Measurements from ENCODE around the gene KIF26B.
A peak's percentile ranks its signal among the peaks of the same experiment; 100 is the strongest.

Gene KIF26B

DNA sequence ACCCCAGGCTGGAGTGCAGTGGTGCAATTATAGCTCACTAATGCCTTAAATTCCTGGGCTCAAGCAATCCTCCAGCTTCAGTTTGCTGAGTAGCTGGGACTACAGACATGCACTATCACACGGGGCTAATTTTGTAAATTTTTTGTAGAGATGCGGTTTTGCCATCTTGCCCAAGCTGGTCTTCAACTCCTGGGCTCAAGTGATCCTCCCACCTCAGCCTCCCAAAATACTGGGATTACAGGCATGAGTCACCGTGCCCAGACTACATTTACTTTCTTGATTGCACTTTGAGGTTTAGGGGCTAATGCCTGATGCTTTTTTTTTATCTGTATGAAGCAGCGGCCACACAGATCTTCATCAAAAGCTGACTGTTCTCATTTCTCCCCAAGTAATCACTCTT, 124.6 kb downstream of the KIF26B start:
- Mint-ChIP-seq H3K4me1 (no peaks in the 10 kb centered on the region), H3K4me3 (no peak overlapping the region), H3K27ac (no peak overlapping the region), H3K9me3 (no peaks in the 10 kb centered on the region), H3K36me3 (no peaks in the 10 kb centered on the region)
- DNase-seq (ENCODE audit: low spot score in 2 of 2) (no peak), ATAC-seq (no peak)

DNA sequence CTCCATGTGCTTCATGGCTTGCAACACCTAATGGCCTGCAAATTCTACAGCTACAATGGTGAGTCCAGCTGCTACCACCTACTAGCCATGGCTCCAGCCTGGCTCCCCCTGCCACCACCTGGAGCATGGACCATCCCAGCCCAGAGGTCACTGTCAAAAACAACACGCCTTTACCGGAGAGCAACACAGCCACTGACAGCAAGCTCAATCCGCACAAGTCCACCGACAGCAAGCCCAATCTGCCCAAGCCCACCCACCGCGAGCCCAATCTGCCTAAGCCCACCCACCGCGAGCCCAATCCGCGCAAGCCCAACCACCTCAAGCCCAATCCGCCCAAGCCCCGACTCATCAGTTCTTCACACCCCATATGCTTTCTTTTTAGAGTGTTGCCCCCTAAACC, 128.2 kb downstream of the KIF26B start:
- Mint-ChIP-seq H3K4me3 (no peak overlapping the region), H3K27ac (no peak overlapping the region), H3K4me1 (no peaks in the 10 kb centered on the region), H3K36me3 (no peaks in the 10 kb centered on the region), H3K9me3 (no peaks in the 10 kb centered on the region)
- DNase-seq (ENCODE audit: low spot score in 2 of 2) (no peak), ATAC-seq (no peak)

DNA sequence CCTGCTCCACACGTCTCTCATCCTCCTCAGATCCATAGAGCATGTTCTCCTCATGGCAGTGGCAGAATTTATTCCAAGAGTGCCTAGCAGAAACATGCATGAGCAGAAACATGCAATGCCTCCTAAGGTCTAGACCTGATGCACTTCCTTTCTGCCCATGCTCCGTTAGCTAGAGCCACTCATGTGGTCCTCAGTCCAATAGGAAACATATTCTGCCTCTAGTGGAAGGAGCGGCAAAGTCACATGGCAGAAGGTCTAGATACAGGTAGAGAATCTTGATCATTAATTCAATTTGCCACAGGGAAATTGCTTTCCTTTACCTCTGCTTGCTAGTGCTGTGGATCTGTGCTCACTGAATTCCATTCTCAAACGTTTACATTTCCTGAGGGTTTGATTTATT, 130.4 kb downstream of the KIF26B start:
- DNase-seq (ENCODE audit: low spot score in 2 of 2) (no peak), ATAC-seq (no peak)
- Mint-ChIP-seq H3K36me3 (no peaks in the 10 kb centered on the region), H3K4me1 (no peaks in the 10 kb centered on the region), H3K4me3 (no peak overlapping the region), H3K9me3 (no peaks in the 10 kb centered on the region), H3K27ac (no peak overlapping the region)

GRCh38 chr1:245288796-245289195, 134.0 kb downstream of the KIF26B start:
- Mint-ChIP-seq H3K4me1 (no peaks in the 10 kb centered on the region), H3K27ac (no peak overlapping the region), H3K36me3 (no peaks in the 10 kb centered on the region), H3K4me3 (no peak overlapping the region), H3K9me3 (no peaks in the 10 kb centered on the region)
- no peak for ATAC-seq
- DNase-seq (ENCODE audit: low spot score in 2 of 2) = no peak

DNA sequence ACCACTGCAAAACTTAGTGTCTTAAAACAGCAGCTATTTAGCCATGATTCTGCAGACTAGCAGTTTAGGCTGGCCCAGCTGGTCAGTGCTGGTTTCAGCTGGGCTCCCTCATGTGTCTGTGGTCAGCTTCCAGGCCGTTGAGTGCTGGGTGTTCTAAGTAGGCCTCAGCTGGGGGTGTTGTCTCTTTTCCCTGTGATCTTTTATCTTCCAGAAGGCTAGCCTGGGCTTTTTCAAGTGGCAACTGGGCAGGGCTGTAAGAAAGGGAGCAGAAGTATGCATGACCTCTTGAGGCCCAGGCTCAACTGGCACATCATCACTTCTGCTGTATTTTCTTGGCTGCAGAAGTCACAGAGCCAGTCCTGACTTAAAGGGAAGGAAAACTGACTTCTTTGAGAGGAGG, 136.1 kb downstream of the KIF26B start:
- no peaks in the 10 kb centered on the region for H3K4me1 Mint-ChIP-seq
- DNase-seq (ENCODE audit: low spot score in 2 of 2) = no peak
- no peaks in the 10 kb centered on the region for H3K36me3 Mint-ChIP-seq
- ATAC-seq = no peak
- H3K4me3 Mint-ChIP-seq = no peak overlapping the region
- no peak overlapping the region for H3K27ac Mint-ChIP-seq
- no peaks in the 10 kb centered on the region for H3K9me3 Mint-ChIP-seq

DNA sequence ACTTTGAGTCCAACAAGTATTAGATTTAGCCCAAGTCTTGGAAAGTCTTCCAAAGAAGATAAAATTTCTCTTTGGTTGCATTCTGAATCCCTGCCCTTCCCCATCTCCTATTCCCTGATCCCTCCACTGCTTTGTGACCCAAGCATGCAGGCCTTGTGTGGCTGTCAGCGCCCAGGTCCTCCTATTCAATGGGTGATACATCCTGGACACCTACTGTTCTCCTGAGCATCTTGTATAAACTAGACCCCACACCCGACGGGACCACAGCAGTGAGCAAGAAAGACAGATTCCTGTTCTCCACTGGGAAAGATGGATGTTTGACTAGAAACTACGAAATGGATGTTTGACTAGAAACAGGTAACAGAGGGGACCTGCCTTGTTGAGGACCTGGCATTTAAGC, 136.6 kb downstream of the KIF26B start:
- Mint-ChIP-seq H3K4me1 (no peaks in the 10 kb centered on the region), H3K27ac (no peak overlapping the region), H3K4me3 (no peak overlapping the region), H3K9me3 (no peaks in the 10 kb centered on the region), H3K36me3 (no peaks in the 10 kb centered on the region)
- ATAC-seq (peak; percentile 36), DNase-seq (ENCODE audit: low spot score in 2 of 2) (no peak)

DNA sequence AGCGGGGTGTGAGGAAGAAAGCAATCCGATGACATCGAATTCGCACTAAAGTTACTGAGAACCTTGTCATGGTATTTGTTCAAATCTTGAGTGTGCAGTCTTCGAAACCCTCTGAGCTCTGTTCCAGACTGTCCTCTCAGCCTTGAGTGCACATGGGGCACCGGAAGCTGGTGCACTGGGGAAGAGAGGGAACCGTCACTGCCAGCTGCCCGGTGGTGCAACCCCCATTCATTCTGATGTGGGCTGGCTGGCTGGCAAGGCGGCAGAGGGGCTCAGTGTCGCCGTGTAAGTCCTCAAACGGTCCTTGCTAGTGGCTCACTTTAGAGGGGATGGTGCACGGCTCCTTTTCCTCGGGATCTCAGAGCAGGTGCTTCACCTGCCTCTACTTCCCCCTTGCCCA, 137.4 kb downstream of the KIF26B start:
- DNase-seq (ENCODE audit: low spot score in 2 of 2) (no peak), ATAC-seq (no peak)
- no peaks in the 10 kb centered on the region for H3K4me1 Mint-ChIP-seq
- no peaks in the 10 kb centered on the region for H3K9me3 Mint-ChIP-seq
- no peak overlapping the region for H3K4me3 Mint-ChIP-seq
- no peak overlapping the region for H3K27ac Mint-ChIP-seq
- H3K36me3 Mint-ChIP-seq = no peaks in the 10 kb centered on the region

DNA sequence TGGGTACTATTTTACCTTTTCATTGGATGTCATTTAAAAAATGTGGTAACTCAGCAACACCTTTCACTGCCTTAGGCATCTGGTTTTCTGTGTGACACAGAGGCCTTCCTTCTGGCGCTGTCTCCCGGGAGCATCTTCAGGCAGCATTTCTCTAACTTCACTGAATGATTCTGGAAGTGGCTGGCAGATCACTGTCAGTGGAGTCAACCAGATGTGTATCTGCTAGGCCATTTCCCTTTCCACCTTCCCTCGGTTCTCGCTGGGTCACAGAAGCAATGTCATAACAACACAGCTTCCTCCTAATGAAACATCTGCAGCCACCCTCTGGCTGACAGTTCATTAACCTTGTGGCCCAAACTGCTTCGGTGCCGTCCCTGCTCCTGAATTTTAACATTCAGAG, 137.8 kb downstream of the KIF26B start:
- H3K36me3 Mint-ChIP-seq = no peaks in the 10 kb centered on the region
- H3K4me1 Mint-ChIP-seq = no peaks in the 10 kb centered on the region
- H3K27ac Mint-ChIP-seq = no peak overlapping the region
- ATAC-seq (no peak), DNase-seq (ENCODE audit: low spot score in 2 of 2) (no peak)
- no peak overlapping the region for H3K4me3 Mint-ChIP-seq
- no peaks in the 10 kb centered on the region for H3K9me3 Mint-ChIP-seq

GRCh38 chr1:245294020-245294419, 139.2 kb downstream of the KIF26B start:
- H3K4me1 Mint-ChIP-seq = no peaks in the 10 kb centered on the region
- ATAC-seq = no peak
- H3K9me3 Mint-ChIP-seq = no peaks in the 10 kb centered on the region
- DNase-seq (ENCODE audit: low spot score in 2 of 2) = no peak
- no peaks in the 10 kb centered on the region for H3K36me3 Mint-ChIP-seq
- H3K27ac Mint-ChIP-seq = no peak overlapping the region
- H3K4me3 Mint-ChIP-seq = no peak overlapping the region

DNA sequence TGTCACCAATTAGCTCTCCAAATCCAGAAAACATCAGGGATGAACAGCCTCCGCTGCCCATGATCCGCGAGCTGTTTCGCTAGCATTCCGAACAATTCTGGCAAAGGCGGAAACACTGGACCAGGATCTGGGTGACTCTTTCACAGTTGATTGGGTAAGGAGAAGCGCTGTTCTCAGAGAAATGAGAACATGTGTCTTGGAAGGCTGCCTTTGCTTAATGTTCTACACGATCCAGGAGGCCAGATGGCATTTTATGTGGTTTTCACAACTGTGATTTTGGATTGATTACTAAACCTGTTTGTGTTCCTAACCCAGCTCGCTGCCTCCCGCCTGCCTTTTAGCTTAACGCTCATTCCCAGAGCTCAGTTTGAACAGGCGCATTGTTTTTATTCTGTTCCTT, 144.0 kb downstream of the KIF26B start:
- Mint-ChIP-seq H3K27ac (no peak overlapping the region), H3K4me3 (no peak overlapping the region), H3K4me1 (no peaks in the 10 kb centered on the region), H3K36me3 (no peaks in the 10 kb centered on the region), H3K9me3 (no peaks in the 10 kb centered on the region)
- DNase-seq (ENCODE audit: low spot score in 2 of 2) (no peak), ATAC-seq (no peak)

DNA sequence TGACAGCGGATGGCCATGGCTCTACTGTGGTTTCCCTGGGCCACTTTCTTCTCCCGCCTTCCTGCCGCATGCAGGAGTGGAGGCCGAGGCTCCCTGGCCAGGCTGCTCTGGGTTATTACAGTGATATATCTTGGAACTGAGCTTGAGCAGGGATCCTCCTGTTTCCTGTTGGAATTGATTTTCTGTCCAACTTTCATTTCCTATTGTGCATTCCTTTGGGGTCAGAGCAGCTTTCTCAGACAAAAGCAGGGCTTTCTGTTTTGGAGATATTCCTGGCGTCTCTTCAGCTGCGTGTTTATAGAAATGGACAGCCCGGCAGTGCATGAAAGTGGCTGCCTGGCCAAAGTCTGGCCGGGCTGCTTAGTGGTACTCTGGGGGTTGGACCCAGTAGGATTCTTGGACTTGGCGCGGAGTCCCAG, 146.4 kb downstream of the KIF26B start:
- no peak for DNase-seq (ENCODE audit: low spot score in 2 of 2)

DNA sequence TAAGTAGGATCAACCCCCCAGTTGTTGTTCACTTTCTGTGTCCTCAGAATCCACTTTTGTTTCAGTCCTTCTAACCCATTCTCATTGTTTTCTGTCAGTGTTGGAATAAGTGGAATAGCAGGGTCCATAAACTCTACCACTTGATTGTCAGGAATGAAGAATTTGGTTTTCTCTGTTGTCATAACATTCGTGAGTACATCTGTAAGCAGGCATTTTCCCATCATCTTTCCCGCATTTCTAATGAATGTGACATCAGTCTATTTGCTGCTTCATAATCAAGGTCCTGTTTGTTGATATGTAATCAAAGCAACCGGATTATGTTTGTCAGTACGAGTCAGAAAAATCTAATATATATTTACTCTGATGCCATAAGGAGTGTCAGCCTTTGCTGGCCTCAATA, 147.1 kb downstream of the KIF26B start:
- no peak for DNase-seq (ENCODE audit: low spot score in 2 of 2)
- no peak for ATAC-seq
- Mint-ChIP-seq H3K9me3 (no peaks in the 10 kb centered on the region), H3K4me3 (no peak overlapping the region), H3K4me1 (no peaks in the 10 kb centered on the region), H3K36me3 (no peaks in the 10 kb centered on the region), H3K27ac (no peak overlapping the region)

More for the DNA sequence above, 146.4 kb downstream of the KIF26B start:
- Mint-ChIP-seq H3K4me3 (no peak overlapping the region), H3K27ac (no peak overlapping the region), H3K36me3 (no peaks in the 10 kb centered on the region), H3K4me1 (no peaks in the 10 kb centered on the region), H3K9me3 (no peaks in the 10 kb centered on the region)
- no peak for ATAC-seq

DNA sequence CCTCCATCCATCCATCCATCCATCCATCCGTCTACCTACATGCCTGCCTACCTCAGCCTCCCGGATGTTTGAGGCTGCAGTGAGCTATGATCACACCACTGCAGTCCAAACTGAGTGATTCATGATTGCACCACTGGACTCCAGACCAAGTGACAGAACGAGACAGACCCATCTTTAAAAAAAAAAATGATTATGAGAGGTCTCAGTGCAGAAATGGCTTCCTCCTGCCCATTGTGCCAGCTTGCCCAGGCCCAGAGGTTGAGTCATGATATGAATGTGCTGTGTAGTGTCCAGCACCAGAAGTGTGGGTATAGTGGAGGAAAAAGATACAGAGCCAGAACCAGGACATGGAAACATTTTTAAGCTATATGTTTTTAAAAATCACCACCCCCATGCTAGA, 149.9 kb downstream of the KIF26B start:
- Mint-ChIP-seq H3K36me3 (no peaks in the 10 kb centered on the region), H3K4me1 (no peaks in the 10 kb centered on the region), H3K27ac (no peak overlapping the region), H3K4me3 (no peak overlapping the region), H3K9me3 (no peaks in the 10 kb centered on the region)
- ATAC-seq = no peak
- DNase-seq (ENCODE audit: low spot score in 2 of 2) = no peak

GRCh38 chr1:245306020-245306419, 151.2 kb downstream of the KIF26B start:
- Mint-ChIP-seq H3K4me3 (no peak overlapping the region), H3K27ac (no peak overlapping the region), H3K9me3 (no peaks in the 10 kb centered on the region), H3K36me3 (no peaks in the 10 kb centered on the region), H3K4me1 (peaks cover 8% of the 10 kb centered on the region)
- no peak for ATAC-seq
- DNase-seq (ENCODE audit: low spot score in 2 of 2) = no peak

DNA sequence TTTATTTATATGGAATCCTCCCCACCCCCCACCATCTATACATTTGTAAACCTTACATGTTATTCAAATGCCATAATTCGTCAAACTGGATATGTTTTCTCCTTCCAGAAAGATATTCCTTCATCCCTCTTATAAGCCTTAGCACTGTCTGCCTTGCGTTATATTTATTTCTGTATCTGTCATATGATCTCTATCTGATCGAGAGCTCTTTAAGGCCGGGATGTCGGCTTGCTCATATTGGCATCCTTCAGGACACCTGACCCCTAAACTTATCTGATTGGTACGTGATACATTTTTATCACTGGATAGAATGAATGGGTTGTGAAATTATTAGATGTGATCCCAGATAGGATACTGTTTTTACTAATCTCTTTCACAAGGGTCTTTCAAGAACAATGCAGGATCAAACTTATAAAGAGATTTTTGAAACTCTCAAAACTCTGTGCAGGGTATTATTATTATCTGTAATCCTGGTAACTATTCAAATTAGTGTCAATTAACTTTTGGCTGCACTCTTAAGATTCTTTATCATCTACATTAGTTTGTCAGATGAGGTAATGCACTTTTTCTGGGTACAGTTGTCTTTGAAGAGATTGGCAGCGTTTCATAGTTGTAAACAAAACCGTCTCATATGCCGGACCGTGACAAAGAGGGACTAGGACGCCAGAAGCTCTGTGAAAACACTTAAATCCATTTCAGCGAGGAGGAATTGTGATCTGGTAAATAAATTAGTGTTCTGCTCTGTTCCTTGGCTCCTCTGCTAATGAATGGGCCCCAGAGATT, 152.0 kb downstream of the KIF26B start:
- DNase-seq (ENCODE audit: low spot score in 2 of 2) = no peak
- no peak for ATAC-seq
- no peak overlapping the region for H3K27ac Mint-ChIP-seq
- no peak overlapping the region for H3K4me3 Mint-ChIP-seq
- H3K36me3 Mint-ChIP-seq = no peaks in the 10 kb centered on the region
- no peaks in the 10 kb centered on the region for H3K9me3 Mint-ChIP-seq
- peaks cover 12% of the 10 kb centered on the region for H3K4me1 Mint-ChIP-seq

DNA sequence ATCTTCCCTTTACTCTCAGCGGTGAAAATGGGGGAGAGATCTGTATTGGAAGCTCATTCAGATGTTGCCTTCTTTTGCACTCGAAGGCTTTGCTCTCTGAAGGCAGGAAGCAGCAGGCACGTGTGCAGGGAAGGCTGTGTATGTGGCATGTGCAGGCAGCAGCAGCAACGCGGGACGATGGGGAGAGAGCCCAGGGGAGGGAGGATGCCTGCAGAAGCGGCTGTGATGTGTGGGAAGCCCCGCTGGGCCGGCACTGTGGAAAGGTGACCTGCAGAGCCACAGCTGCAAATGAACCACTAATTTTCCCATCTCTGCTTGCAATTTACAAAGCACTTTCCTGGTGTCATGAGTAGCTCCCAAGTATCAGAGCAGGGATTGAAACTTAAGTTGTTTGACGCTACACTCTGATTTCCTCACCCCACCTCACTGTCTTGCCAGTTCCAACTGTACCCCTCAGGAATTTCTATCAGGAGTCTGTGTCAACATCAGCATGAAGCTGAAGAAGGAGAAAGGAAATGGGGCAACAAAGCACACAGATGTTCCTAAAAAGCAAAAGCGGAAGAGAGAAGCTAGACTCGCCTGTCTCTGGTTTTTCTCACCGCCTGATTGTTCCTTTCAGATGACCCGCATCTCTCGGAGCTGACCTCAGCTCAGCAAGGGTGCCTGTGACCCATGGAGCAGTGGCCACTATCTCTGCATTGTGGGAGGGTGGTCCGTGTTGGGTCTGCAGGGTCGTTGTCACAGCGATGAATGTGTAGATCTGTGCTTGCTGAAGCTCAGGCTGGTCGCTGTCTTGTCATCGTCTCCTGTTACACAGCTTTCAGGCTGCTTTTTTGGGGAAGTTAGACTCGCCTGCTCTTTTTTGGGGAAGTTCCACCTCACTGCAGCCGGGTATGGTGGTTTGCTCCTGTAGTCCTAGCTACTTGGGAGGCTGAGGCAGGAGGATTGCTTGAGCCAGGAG, 156.1 kb downstream of the KIF26B start:
- ATAC-seq = no peak
- no peaks in the 10 kb centered on the region for H3K36me3 Mint-ChIP-seq
- no peak for DNase-seq (ENCODE audit: low spot score in 2 of 2)
- peak overlapping the region; percentile 47 for H3K4me3 Mint-ChIP-seq
- no peaks in the 10 kb centered on the region for H3K9me3 Mint-ChIP-seq
- H3K4me1 Mint-ChIP-seq = peaks cover 12% of the 10 kb centered on the region
- no peak overlapping the region for H3K27ac Mint-ChIP-seq
